Astrocyte of the cerebellum (primary cell): Measurements from ENCODE around the gene KRT78.

Experiments
- DNase-seq: peaks from one replicate; pipeline ENCODE4 v3.0.0-alpha.2; 2011; ENCODE audit warnings: low read depth
- H3K4me3 ChIP-seq: 2 replicates; pipeline ENCODE4 v1.5.1; 2011; ENCODE audit warnings: mild to moderate bottlenecking, low read depth, low read length, moderate library complexity
- in situ Hi-C: cut with HindIII; loops from 2 replicates; pipeline ENCODE4 v1.10.0; 2017; ENCODE audit warnings: low sequenced_read_pairs
- TF ChIP-seq, protein P1 (sequence below): IDR thresholded peaks from 2 replicates; pipeline ENCODE4 v1.5.1; 2012; ENCODE audit warnings: low read length, low read depth, moderate library complexity, mild to moderate bottlenecking; ENCODE audit errors: missing control alignments

Gene KRT78

DNA sequence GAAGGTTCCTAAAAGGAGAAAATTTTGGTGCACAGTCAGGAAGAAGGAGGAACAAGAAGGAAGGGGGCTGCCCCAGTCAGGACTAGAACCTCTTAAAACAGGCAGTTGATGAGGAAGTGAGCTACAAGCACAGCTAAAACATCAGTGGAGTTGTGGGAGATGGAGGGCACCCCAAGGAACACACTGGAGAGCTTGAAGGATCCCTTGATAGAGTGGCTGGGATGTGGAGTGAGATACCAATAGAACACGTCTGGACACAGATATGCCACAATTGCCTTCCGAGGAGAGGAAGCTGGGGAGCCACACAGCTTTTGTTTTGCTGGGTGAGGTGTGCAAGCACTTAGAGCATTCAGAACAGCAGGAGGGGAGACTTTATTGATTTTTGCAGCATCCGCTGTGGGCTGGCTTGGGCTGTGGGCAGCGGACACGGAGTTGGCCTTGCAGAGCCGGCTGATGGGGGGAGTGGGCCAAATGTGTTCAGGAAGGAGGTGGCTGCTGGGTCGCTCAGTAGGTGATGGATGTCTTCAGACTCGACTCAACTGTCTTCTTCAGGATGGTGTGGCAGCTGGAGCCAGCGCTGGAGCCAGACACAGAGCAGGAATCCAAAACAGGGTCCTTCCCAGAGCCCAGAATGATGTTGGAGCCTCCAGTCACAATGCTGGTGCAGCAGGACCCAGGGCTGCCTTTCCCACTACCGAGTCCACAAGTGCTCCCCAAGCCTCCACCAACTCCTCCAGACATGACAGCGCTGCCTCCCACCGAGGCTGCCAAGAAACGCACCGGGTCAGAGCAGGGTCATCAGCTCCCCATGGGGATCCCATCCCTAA, 10.0 kb downstream of the KRT78 start:
- no peak overlapping the region for H3K4me3 ChIP-seq

DNA sequence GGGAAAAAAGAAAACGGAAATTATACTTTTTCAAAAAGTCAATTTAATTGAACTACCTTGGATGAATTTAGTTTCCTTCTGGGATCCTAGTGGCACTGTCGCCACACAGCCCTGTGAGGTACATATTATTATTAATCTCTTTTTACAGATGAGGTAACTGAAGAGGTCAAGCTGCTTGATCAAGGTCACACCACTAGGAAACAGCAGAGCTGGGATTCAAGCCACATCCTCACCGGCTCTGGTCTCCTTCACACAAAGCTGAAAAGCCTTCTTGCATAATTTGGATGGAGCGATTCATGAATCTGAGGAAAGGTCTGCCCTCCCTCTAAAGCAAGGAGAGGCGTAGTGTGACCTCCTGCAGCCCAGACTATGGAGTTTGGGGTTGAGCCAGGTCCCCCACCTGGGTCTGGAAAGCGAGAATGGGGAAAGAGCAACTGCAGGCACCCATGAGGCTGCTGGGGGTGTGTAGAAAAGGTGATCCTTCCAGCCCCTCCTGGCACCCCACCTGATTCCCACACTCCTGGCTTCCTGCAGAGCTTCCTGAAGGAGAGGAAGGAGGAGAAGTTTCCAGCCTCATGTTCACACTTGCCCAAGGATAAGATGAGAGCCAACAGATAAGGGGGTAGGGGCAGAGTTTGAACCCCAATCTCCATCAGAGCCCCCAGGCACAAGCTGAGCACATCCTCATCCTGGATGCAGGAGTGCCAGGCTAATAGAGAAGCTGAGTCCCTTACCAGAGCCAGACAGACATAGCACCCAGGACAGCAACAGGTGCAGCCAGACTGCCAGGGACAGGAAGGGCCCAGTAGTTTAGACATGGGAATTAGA, 10.8 kb downstream of the KRT78 start:
- TF ChIP-seq, protein P1, sequence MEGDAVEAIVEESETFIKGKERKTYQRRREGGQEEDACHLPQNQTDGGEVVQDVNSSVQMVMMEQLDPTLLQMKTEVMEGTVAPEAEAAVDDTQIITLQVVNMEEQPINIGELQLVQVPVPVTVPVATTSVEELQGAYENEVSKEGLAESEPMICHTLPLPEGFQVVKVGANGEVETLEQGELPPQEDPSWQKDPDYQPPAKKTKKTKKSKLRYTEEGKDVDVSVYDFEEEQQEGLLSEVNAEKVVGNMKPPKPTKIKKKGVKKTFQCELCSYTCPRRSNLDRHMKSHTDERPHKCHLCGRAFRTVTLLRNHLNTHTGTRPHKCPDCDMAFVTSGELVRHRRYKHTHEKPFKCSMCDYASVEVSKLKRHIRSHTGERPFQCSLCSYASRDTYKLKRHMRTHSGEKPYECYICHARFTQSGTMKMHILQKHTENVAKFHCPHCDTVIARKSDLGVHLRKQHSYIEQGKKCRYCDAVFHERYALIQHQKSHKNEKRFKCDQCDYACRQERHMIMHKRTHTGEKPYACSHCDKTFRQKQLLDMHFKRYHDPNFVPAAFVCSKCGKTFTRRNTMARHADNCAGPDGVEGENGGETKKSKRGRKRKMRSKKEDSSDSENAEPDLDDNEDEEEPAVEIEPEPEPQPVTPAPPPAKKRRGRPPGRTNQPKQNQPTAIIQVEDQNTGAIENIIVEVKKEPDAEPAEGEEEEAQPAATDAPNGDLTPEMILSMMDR, result no peak
- DNase-seq, result no peak
- in situ Hi-C loops, result no loop called here
- no peak overlapping the region for H3K4me3 ChIP-seq

More for the DNA sequence above, 10.0 kb downstream of the KRT78 start:
- DNase-seq, result no peak
- TF ChIP-seq, protein P1, result no peak
- in situ Hi-C loops, result no loop called here

DNA sequence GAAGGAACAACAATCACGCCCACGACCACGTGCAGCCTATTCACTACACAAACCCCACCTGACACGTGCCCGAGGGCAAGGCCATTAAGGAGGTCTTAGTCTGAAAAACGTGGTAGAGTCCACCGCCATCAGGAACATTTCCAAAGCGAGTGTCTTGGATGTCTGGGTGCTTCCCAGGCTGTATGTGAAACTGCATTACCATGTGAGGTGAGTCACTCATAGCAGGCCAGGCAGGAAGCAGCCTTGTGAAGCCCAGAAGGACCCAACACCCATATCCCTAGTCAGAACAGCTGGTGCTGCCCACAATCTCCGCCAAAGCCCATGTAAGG, 11.4 kb downstream of the KRT78 start:
- TF ChIP-seq, protein P1, result no peak
- no peak overlapping the region for H3K4me3 ChIP-seq
- in situ Hi-C loops, result no loop called here
- DNase-seq, result peak; percentile 43

DNA sequence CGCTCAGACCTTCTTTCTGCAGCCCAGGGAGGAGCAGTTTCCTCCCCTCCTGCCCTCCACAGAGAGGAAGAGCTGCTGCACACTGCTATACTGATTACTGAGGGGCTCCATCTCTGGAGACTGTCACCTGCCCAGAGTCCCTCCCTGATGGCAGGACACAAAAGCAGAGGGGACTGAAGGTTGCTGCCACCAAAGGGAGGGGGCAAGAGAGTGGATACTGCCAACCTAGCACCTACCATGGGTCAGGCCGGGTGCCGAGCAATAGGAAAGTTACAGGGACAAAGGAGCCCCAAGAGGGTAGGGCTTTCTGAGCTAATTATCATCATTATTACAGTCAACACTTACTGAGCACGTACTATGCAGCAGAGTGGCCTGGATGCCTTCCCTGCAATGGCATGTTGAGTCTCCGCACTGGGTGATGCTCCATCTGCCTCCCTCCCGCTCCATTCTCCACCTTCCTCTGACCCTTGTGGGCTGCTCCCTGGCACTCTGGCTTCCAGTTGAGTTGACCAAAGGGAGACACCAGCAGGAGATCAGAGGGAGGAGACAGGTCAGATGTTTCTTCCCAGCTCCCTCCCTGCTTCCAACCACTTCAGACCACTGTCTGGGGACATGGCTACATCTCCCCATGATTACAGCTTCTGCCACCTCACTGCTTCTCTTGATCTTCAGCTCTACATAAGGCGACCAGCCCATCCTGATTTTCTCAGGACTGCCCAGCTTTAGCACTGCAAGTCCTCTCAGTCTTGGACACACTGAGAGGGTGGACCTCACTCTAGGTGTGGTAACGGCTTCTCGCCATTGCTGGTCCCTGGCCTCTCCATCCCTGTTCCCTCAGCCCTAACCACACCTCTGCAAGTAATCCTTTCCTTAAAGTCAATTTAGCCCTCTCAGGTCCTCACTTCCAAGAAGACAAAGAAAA, 12.0 kb downstream of the KRT78 start:
- DNase-seq, result no peak
- in situ Hi-C loops, result no loop called here
- TF ChIP-seq, protein P1, result no peak
- no peak overlapping the region for H3K4me3 ChIP-seq

DNA sequence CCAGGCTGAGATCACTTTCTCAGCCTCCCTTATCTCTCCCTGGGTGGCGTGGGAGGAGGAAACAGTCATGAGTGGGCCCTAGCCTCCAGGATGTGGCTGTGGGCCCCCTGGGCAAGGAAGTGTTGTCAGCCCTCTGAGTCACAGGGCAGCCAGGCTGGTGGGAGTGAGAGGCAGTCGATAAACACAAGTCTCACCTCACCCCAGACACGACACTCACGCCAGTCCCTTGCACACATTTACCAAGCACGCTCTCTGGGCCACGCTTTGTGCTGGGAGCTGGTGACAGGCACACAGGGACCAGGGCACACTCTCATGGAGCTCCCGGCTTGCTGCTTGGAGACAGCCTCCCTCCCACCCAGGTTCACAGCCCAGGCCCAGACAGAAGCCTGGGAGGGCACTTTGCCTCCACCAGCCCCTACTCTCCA, 12.7 kb downstream of the KRT78 start:
- H3K4me3 ChIP-seq, result no peak overlapping the region
- in situ Hi-C loops, result no loop called here
- TF ChIP-seq, protein P1, result no peak
- no peak for DNase-seq

DNA sequence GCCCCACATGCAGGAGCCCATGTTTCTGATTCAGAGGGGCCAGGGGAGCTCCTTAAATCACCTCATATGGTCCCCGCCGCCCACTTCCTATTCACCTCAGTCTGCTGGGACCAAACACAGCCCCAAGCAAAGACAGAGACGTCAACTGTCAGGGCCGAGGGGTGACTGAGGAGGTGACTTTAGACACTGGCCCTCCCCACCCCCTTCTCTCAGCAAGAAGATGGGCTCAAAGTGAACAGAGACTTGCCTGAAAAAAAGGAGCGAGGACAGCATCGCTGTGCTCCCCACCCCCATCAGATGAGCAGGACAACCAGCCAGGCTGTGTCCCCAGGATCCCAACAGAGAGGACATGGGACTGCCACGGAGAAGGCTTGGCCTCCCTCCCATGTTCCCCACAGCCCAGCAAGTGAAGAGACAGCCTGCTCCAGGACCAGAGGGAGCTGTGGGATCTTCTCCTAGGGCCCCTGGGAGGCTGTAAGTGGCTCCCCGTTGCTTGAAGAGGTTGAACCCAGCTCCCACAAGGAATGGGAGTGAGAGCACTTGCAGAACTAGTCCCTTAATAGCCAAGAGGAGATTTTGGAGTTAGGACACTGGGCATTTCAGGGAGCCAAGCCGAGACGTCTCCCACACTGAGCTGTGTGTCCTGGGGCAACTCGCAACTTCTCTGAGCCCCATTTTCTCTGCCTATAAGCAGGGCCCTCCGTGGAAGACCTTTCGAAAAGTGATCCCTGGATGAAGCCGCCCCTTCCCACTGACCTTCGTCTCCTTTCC, 13.3 kb downstream of the KRT78 start:
- H3K4me3 ChIP-seq, result no peak overlapping the region
- TF ChIP-seq, protein P1, result no peak
- in situ Hi-C loops, result no loop called here
- DNase-seq, result no peak
